Gastroesophageal sphincter (tissue), 3 donors: ENCODE results near the gene TNIP2.

ENCODE experiments used
- CTCF ChIP-seq, 4 experiments: fragments of 200-600 bp in 2 of 4; fragments of 450-650 bp in 2 of 4; sonication (generic) in 1 of 4; IDR thresholded peaks; one replicate each; pipeline ENCODE4 v1.5.1; 2017 to 2019; ENCODE audit warnings: antibody characterized with exemption in 4 of 4, mild to moderate bottlenecking in 2 of 4, moderate library complexity in 2 of 4
- POLR2A ChIP-seq, 2 donors: fragments of 450-650 bp; IDR thresholded peaks; one replicate each; pipeline ENCODE4 v1.6.1; 2017; ENCODE audit warnings: antibody characterized with exemption in 2 of 2, mild to moderate bottlenecking in 2 of 2, moderate library complexity in 1 of 2

GRCh38 chr4:2694691-2695090 lies 61.4 kb downstream of the TNIP2 start:
- TF ChIP-seq CTCF (IDR thresholded peaks at IDR 0.05) (no peak), POLR2A (IDR thresholded peaks at IDR 0.05) (no peak)
